Activated CD4-positive, alpha-beta memory T cell treated with anti-CD3 and anti-CD28 coated beads, Interleukin-2, amount 10 ng/mL, durations not matched to agents 7 days and 5 days (primary cell): ENCODE data around the gene FAM81A. TPM values are rescaled to one million over a fixed set of nuclear protein-coding genes. Genes with fewer than 3 reads are reported as not detected.
"Not testable (repeated sequence)": the region's sequence is repeated elsewhere in the genome, so short reads cannot be mapped to it uniquely, and the experiment has no call there.

Experiments used
- CTCF ChIA-PET: fragments of 350-600 bp; sonication (Branson Sonifier 250); formaldehyde crosslinking; loops from one replicate; lab custom pipeline; 2021; ENCODE audit warnings: antibody characterized with exemption, inconsistent platforms; lab: Charles Lee
- POLR2A ChIA-PET: fragments of 350-600 bp; sonication (Branson Sonifier 250); formaldehyde crosslinking; loops from one replicate; lab custom pipeline; 2021; ENCODE audit warnings: antibody characterized with exemption; lab: Charles Lee
- DNase-seq: peaks from one replicate; pipeline ENCODE4 v3.0.0-alpha.2; 2020
- H3K27ac Mint-ChIP-seq: one replicate; pipeline ENCODE4 v1.8.0; 2021; ENCODE audit warnings: mild to moderate bottlenecking, mixed read lengths
- H3K27me3 Mint-ChIP-seq: one replicate; pipeline ENCODE4 v1.8.0; 2021; ENCODE audit warnings: mixed read lengths
- H3K36me3 Mint-ChIP-seq: one replicate; pipeline ENCODE4 v1.8.0; 2021; ENCODE audit warnings: low read depth, mixed read lengths
- H3K4me1 Mint-ChIP-seq: one replicate; pipeline ENCODE4 v1.8.0; 2021; ENCODE audit warnings: mixed read lengths
- H3K4me3 Mint-ChIP-seq: one replicate; pipeline ENCODE4 v1.8.0; 2021; ENCODE audit warnings: mild to moderate bottlenecking, mixed read lengths
- H3K9me3 Mint-ChIP-seq: one replicate; pipeline ENCODE4 v1.8.0; 2021; ENCODE audit warnings: mixed read lengths
- total RNA-seq, 2 experiments: library from RNA; stranded (reverse); gene quantifications; one replicate each; pipeline ENCODE4 v1.2.3, GENCODE V29; 2021

The FAM81A gene
- total RNA-seq, 2 experiments from 2014 or later: 0.08 to 0.50 TPM

GRCh38 chr15:59516655-59517461 lies 78.9 kb downstream of the FAM81A start:
- Mint-ChIP-seq H3K9me3 (no peaks in the 10 kb centered on the region), H3K27ac (no peak overlapping the region), H3K27me3 (peaks cover 19% of the 10 kb centered on the region), H3K4me3 (no peak overlapping the region), H3K36me3 (no peaks in the 10 kb centered on the region), H3K4me1 (no peaks in the 10 kb centered on the region)
- CTCF ChIA-PET: interaction anchor here (0.8 to 5.2 kb wide), 4 partner anchors 12 to 560 kb away, joined by 3 to 40 read pairs (median 8); no protein-coding TSS in a partner anchor
- POLR2A ChIA-PET: no interaction called here
- DNase-seq: no peak

- Mint-ChIP-seq H3K36me3 (no peaks in the 10 kb centered on the region), H3K27me3 (peaks cover 25% of the 10 kb centered on the region), H3K9me3 (no peaks in the 10 kb centered on the region), H3K4me3 (no peak overlapping the region), H3K27ac (no peak overlapping the region), H3K4me1 (peaks cover 13% of the 10 kb centered on the region)
- ChIA-PET CTCF (interaction anchor here (1.5 kb wide), 1 partner anchor 9 kb away, joined by 5 read pairs; no protein-coding TSS in a partner anchor), POLR2A (no interaction called here)
- no peak for DNase-seq
These were observed 81.3 kb downstream of the FAM81A start for GRCh38 chr15:59519329-59519728.

GRCh38 chr15:59521443-59521842 lies 83.5 kb downstream of the FAM81A start:
- DNase-seq: no peak
- POLR2A ChIA-PET: no interaction called here

DNA sequence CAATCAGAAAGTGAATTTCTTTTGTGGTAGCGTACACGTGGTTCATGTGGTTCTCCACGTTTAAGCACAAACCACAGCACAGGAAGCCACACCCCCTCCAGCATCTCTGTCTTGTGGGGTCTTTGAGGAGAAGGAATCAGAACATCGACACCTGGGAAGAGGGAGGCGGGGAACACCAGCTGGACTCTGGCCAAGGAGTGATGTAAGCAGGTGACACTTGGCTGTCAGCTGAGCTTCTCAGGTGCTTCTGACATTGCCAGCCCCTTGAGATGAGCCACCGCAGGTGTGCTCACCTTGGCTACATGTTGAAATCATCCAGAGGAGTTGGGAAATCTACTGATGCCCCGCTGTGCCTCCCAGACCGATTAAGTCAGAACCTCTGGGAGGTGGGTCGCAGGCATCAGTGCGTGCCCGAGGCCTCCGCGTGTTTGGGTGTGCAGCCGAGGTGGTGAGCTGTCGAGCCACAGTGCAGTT lies 85.0 kb downstream of the FAM81A start:
- Mint-ChIP-seq H3K9me3 (no peaks in the 10 kb centered on the region), H3K36me3 (no peaks in the 10 kb centered on the region), H3K27ac (no peak overlapping the region), H3K27me3 (peaks cover 27% of the 10 kb centered on the region), H3K4me1 (peaks cover 17% of the 10 kb centered on the region), H3K4me3 (no peak overlapping the region)
- ChIA-PET CTCF (interaction anchor here (2.3 kb wide), 1 partner anchor 10 kb away, joined by 11 read pairs; no protein-coding TSS in a partner anchor), POLR2A (interaction anchor here (2.2 kb wide), 1 partner anchor 10 kb away, joined by 6 read pairs; no protein-coding TSS in a partner anchor)
- DNase-seq: no peak

More at GRCh38 chr15:59521443-59521842, 83.5 kb downstream of the FAM81A start:
- H3K9me3 Mint-ChIP-seq: no peaks in the 10 kb centered on the region
- H3K27me3 Mint-ChIP-seq: peaks cover 29% of the 10 kb centered on the region
- H3K27ac Mint-ChIP-seq: no peak overlapping the region
- H3K4me3 Mint-ChIP-seq: no peak overlapping the region
- H3K4me1 Mint-ChIP-seq: peaks cover 17% of the 10 kb centered on the region
- CTCF ChIA-PET: interaction anchor here (1.3 kb wide), 1 partner anchor 11 kb away, joined by 4 read pairs; no protein-coding TSS in a partner anchor
- H3K36me3 Mint-ChIP-seq: no peaks in the 10 kb centered on the region

DNA sequence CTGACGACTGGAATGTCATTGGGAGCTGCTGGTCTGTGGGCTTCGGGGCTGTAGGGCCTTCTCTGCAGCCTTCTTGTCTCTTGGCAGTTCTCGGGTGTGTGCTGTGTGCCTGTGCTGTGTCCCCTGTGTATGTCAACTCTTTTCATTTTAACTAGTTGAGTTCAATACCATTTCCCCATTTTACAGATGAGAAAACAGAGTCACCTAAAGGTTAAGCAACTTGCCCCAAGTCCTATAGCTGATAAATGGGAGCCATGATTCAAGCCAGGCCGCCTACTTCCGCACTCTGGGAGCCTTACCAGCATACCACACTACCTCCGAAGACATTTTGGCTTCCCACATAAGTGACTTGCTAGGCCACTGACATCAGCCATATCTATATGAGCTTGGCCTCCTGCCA lies 85.7 kb downstream of the FAM81A start:
- no peaks in the 10 kb centered on the region for H3K9me3 Mint-ChIP-seq
- H3K4me1 Mint-ChIP-seq: peaks cover 18% of the 10 kb centered on the region
- H3K27ac Mint-ChIP-seq: no peak overlapping the region
- no peaks in the 10 kb centered on the region for H3K36me3 Mint-ChIP-seq
- H3K4me3 Mint-ChIP-seq: no peak overlapping the region
- POLR2A ChIA-PET: interaction anchor here (2.2 kb wide), 1 partner anchor 9 kb away, joined by 6 read pairs; no protein-coding TSS in a partner anchor
- CTCF ChIA-PET: interaction anchor here (2.3 kb wide), 1 partner anchor 9 kb away, joined by 11 read pairs; no protein-coding TSS in a partner anchor
- H3K27me3 Mint-ChIP-seq: peaks cover 28% of the 10 kb centered on the region
- DNase-seq: no peak

- POLR2A ChIA-PET: interaction anchor here (2.2 kb wide), 1 partner anchor 9 kb away, joined by 6 read pairs; no protein-coding TSS in a partner anchor
- no peaks in the 10 kb centered on the region for H3K9me3 Mint-ChIP-seq
- CTCF ChIA-PET: interaction anchor here (2.3 kb wide), 1 partner anchor 9 kb away, joined by 11 read pairs; no protein-coding TSS in a partner anchor
- no peak for DNase-seq
- peaks cover 19% of the 10 kb centered on the region for H3K4me1 Mint-ChIP-seq
- H3K27ac Mint-ChIP-seq: no peak overlapping the region
- peaks cover 29% of the 10 kb centered on the region for H3K27me3 Mint-ChIP-seq
- H3K36me3 Mint-ChIP-seq: no peaks in the 10 kb centered on the region
- no peak overlapping the region for H3K4me3 Mint-ChIP-seq
These were observed 86.3 kb downstream of the FAM81A start for GRCh38 chr15:59524331-59524731.

GRCh38 chr15:59526466-59526865 lies 88.5 kb downstream of the FAM81A start:
- POLR2A ChIA-PET, DNase-seq: not testable (repeated sequence)

DNA sequence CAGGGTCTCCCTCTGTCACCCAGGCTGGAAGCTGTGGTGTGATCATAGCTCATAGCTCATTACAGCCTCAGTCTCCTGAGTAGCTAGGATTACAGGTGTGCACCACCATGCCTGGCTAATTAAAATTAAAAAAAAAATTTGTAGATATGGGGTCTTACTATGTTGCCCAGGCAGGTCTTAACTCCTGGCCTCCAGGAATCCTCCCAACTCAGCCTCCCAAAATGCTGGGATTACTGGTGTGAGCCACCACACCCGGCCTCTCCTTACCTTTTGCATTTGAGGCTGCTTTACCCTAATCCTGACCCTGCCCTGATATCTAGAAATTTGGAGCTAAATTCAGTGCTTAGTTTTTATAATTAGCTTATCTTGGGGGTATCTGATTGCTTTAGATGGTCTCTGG lies 90.4 kb downstream of the FAM81A start:
- Mint-ChIP-seq H3K4me1 (peaks cover 19% of the 10 kb centered on the region), H3K36me3 (no peaks in the 10 kb centered on the region), H3K27me3 (peaks cover 29% of the 10 kb centered on the region), H3K4me3 (no peak overlapping the region), H3K9me3 (no peaks in the 10 kb centered on the region), H3K27ac (no peak overlapping the region)
- POLR2A ChIA-PET: interaction anchor here (0.9 to 1.0 kb wide), 3 partner anchors 37 to 548 kb away, joined by 3 read pairs; partner anchors contain the start of gene CCNB2
- no peak for DNase-seq
- CTCF ChIA-PET: interaction anchor here (0.5 to 2.4 kb wide), 59 partner anchors 9 to 1300 kb away, joined by 3 to 40 read pairs (median 4); no protein-coding TSS in a partner anchor

More at GRCh38 chr15:59526466-59526865, 88.5 kb downstream of the FAM81A start:
- H3K9me3 Mint-ChIP-seq, H3K27ac Mint-ChIP-seq, H3K4me3 Mint-ChIP-seq, H3K36me3 Mint-ChIP-seq: not testable (repeated sequence)
- CTCF ChIA-PET: interaction anchor here (1.1 kb wide), 1 partner anchor 118 kb away, joined by 3 read pairs; no protein-coding TSS in a partner anchor
- Mint-ChIP-seq H3K27me3 (peaks cover 33% of the 10 kb centered on the region), H3K4me1 (peaks cover 19% of the 10 kb centered on the region)

DNA sequence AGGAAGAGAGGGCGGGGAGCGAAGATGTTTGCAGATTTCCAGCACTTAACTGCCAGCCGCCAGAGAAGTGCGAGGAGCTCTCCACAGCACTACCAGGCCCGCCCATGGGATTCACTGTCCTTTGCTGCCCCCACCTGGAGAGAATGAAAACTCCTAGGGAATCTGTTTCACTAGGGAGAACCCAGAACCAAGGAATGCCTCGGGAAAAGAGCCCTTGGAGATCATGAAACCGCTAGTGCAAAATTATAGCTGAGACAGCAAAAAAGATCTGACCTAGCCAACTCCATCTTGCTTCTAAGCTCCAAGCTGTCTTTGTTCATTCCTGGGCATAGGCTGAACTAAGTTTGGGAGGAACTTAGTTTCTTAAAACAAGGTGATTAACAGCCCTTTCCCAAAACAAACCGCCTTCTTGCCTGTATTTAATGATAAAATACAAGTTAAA lies 91.0 kb downstream of the FAM81A start:
- no peak overlapping the region for H3K4me3 Mint-ChIP-seq
- peaks cover 25% of the 10 kb centered on the region for H3K27me3 Mint-ChIP-seq
- ChIA-PET CTCF (interaction anchor here (0.5 to 2.4 kb wide), 60 partner anchors 8 to 1301 kb away, joined by 3 to 40 read pairs (median 4); no protein-coding TSS in a partner anchor), POLR2A (interaction anchor here (0.8 to 1.0 kb wide), 4 partner anchors 38 to 549 kb away, joined by 3 read pairs; partner anchors contain the start of gene CCNB2)
- H3K4me1 Mint-ChIP-seq: peaks cover 14% of the 10 kb centered on the region
- no peaks in the 10 kb centered on the region for H3K9me3 Mint-ChIP-seq
- no peak overlapping the region for H3K27ac Mint-ChIP-seq
- H3K36me3 Mint-ChIP-seq: no peaks in the 10 kb centered on the region
- DNase-seq: peak; percentile 74

- Mint-ChIP-seq H3K9me3 (no peaks in the 10 kb centered on the region), H3K4me3 (no peak overlapping the region), H3K27ac (no peak overlapping the region), H3K4me1 (peaks cover 6% of the 10 kb centered on the region), H3K27me3 (peaks cover 21% of the 10 kb centered on the region), H3K36me3 (no peaks in the 10 kb centered on the region)
- DNase-seq: no peak
- ChIA-PET POLR2A (no interaction called here), CTCF (interaction anchor here (0.9 to 2.8 kb wide), 5 partner anchors 13 to 796 kb away, joined by 3 to 18 read pairs (median 3); no protein-coding TSS in a partner anchor)
These were observed 93.2 kb downstream of the FAM81A start for GRCh38 chr15:59531066-59531675.

DNA sequence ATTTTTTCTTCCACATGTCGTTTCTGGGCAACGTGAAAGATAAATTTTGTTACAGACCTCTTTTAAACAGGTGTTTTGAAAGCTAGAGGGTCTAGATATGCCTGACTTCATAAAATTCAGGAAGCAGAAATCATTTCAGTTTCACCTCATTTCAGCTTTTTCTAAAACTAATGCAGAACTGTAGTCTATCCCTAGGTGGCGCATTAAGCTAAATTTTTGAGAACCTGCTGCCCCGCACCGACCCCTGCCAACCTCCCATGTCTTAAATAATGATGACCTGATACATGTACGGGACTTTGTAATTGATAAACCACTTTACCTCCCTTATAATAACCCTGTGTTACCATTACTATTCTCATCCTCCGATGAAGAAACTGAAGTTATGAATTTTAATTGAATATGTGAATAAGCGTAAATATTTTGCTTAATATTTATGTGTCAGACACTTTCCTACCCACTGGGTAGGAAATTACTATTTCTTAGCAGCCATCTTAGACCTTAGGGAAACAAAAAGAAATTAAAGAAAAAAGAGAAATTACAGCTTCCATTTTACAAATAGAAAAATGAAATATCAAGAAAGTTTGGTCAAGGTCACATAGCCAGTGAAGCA lies 94.9 kb downstream of the FAM81A start:
- ChIA-PET CTCF (interaction anchor here (0.5 to 2.9 kb wide), 43 partner anchors 9 to 576 kb away, joined by 3 to 23 read pairs (median 4); partner anchors contain the start of genes GCNT3 and GTF2A2), POLR2A (interaction anchor here (1.7 kb wide), 1 partner anchor 9 kb away, joined by 6 read pairs; no protein-coding TSS in a partner anchor)
- peaks cover 6% of the 10 kb centered on the region for H3K4me1 Mint-ChIP-seq
- H3K36me3 Mint-ChIP-seq: no peaks in the 10 kb centered on the region
- DNase-seq: peak; percentile 33
- peaks cover 23% of the 10 kb centered on the region for H3K27me3 Mint-ChIP-seq
- H3K9me3 Mint-ChIP-seq: no peaks in the 10 kb centered on the region
- no peak overlapping the region for H3K4me3 Mint-ChIP-seq
- H3K27ac Mint-ChIP-seq: no peak overlapping the region

DNA sequence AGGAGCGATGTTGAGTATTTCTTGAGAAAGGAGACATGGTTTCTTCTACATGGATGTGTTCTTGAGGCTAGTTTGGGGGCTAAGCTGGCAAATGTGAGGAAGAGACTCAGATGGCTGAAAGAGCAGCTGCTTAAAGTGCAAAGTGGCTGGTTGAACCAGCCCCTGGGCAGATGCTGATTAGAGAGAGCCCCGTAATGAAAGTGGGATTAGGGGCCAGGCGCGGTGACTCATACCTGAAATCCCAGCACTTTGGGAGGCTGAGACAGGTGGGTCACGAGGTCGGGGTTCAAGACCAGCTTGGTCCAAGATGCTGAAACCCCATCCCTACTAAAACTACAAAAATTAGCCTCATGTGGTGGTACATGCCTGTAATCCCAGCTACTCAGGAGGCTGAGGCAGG lies 98.6 kb downstream of the FAM81A start:
- Mint-ChIP-seq H3K27me3 (peaks cover 12% of the 10 kb centered on the region), H3K27ac (no peak overlapping the region), H3K9me3 (no peaks in the 10 kb centered on the region), H3K36me3 (no peaks in the 10 kb centered on the region), H3K4me3 (no peak overlapping the region), H3K4me1 (peaks cover 5% of the 10 kb centered on the region)
- ChIA-PET POLR2A (no interaction called here), CTCF (interaction anchor here (1.0 to 1.6 kb wide), 2 partner anchors 79 to 86 kb away, joined by 4 read pairs; no protein-coding TSS in a partner anchor)
- no peak for DNase-seq
